Uterus (tissue), 4 donors: ENCODE measurements around the gene GTF2E1. TPM values are rescaled to one million over a fixed set of nuclear protein-coding genes. Genes with fewer than 3 reads are reported as not detected.

Source experiments
- DNase-seq, 2 donors: peaks; one replicate each; pipeline ENCODE4 v3.0.0-alpha.2; 2019 to 2020
- H3K27ac ChIP-seq, 2 donors: fragments of 200-600 bp; sonication (generic); 1 replicate in 1 of 2; 2 replicates in 1 of 2; pipeline ENCODE4 v1.5.1; 2016 to 2018
- H3K27me3 ChIP-seq, 2 donors: fragments of 200-600 bp; sonication (generic); one replicate each; pipeline ENCODE4 v1.5.1; 2018 to 2019; ENCODE audit warnings: control low read depth in 1 of 2
- H3K36me3 ChIP-seq, 2 donors: fragments of 200-600 bp; sonication (generic); one replicate each; pipeline ENCODE4 v1.5.1; 2019; ENCODE audit warnings: control low read depth in 1 of 2
- H3K4me1 ChIP-seq, 2 donors: fragments of 200-600 bp; sonication (generic); one replicate each; pipeline ENCODE4 v1.5.1; 2018 to 2019; ENCODE audit warnings: control low read depth in 1 of 2
- H3K4me3 ChIP-seq, 2 donors: fragments of 200-600 bp; sonication (generic); 1 replicate in 1 of 2; 2 replicates in 1 of 2; pipeline ENCODE4 v1.5.1; 2018 to 2019; ENCODE audit warnings: mild to moderate bottlenecking in 1 of 2
- H3K9me3 ChIP-seq, 2 donors: fragments of 200-600 bp; sonication (generic); one replicate each; pipeline ENCODE4 v1.5.1; 2019; ENCODE audit warnings: control low read depth in 1 of 2
- CTCF ChIP-seq, 4 experiments: fragments of 200-600 bp in 2 of 4; fragments of 450-650 bp in 2 of 4; sonication (generic) in 2 of 4; IDR thresholded peaks; one replicate each; pipeline ENCODE4 v1.5.1; 2016 to 2019; ENCODE audit warnings: antibody characterized with exemption in 4 of 4, mild to moderate bottlenecking in 2 of 4, moderate library complexity in 1 of 4
- POLR2A ChIP-seq, 2 donors: fragments of 450-650 bp; IDR thresholded peaks; one replicate each; pipeline ENCODE4 v1.6.1; 2016; ENCODE audit warnings: antibody characterized with exemption in 2 of 2, mild to moderate bottlenecking in 1 of 2, moderate library complexity in 1 of 2
- intact Hi-C: fragments of 100-400 bp; cut with DNase I; formaldehyde crosslinking; loops from one replicate; pipeline ENCODE4 v1.15.1; 2023; ENCODE audit warnings: low total_unique reads
- total RNA-seq, 4 donors: library from RNA; depleted of rRNA in 3 of 4; stranded (reverse); fragments of >200 nt in 3 of 4; gene quantifications; one replicate each; pipeline versions ENCODE4 v1.1.0 to v1.2.4, GENCODE V29; 2014 to 2023
- donor health status: DM: yes; HTN: yes; CAD: no.

GTF2E1 gene
- total RNA-seq, 4 donors from 2014 or later: 11.0 to 38.5 (median 16.6) TPM

- DNase-seq: no peak
- H3K4me3 ChIP-seq: no peak overlapping the region
Observed at GRCh38 chr3:120802916-120803315, 60.4 kb downstream of the GTF2E1 start.

GRCh38 chr3:120816728-120817127 lies 74.2 kb downstream of the GTF2E1 start:
- no peak overlapping the region for H3K27ac ChIP-seq
- no peak overlapping the region for H3K4me3 ChIP-seq

More at GRCh38 chr3:120802916-120803315, 60.4 kb downstream of the GTF2E1 start:
- no peak overlapping the region for H3K27ac ChIP-seq
- no peaks in the 10 kb centered on the region for H3K36me3 ChIP-seq
- intact Hi-C loops: no loop called here
- H3K27me3 ChIP-seq: no peaks in the 10 kb centered on the region
- no peaks in the 10 kb centered on the region for H3K9me3 ChIP-seq
- TF ChIP-seq POLR2A (IDR thresholded peaks at IDR 0.05) (no peak), CTCF (IDR thresholded peaks at IDR 0.05) (no peak)
- no peaks in the 10 kb centered on the region for H3K4me1 ChIP-seq

GRCh38 chr3:120820748-120821147 lies 78.2 kb downstream of the GTF2E1 start:
- Histone ChIP-seq H3K4me1 (no peaks in the 10 kb centered on the region), H3K9me3 (no peaks in the 10 kb centered on the region), H3K27me3 (no peaks in the 10 kb centered on the region), H3K27ac (no peak overlapping the region), H3K36me3 (no peaks in the 10 kb centered on the region), H3K4me3 (no peak overlapping the region)
- TF ChIP-seq POLR2A (IDR thresholded peaks at IDR 0.05) (no peak), CTCF (IDR thresholded peaks at IDR 0.05) (no peak)
- no peak for DNase-seq
- intact Hi-C loops: no loop called here

More at GRCh38 chr3:120816728-120817127, 74.2 kb downstream of the GTF2E1 start:
- no peak for DNase-seq
- Histone ChIP-seq H3K9me3 (no peaks in the 10 kb centered on the region), H3K27me3 (no peaks in the 10 kb centered on the region), H3K36me3 (no peaks in the 10 kb centered on the region), H3K4me1 (no peaks in the 10 kb centered on the region)
- TF ChIP-seq POLR2A (IDR thresholded peaks at IDR 0.05) (no peak), CTCF (IDR thresholded peaks at IDR 0.05) (no peak)
- intact Hi-C loops: no loop called here

- no peaks in the 10 kb centered on the region for H3K36me3 ChIP-seq
- no peak overlapping the region for H3K4me3 ChIP-seq
- intact Hi-C loops: no loop called here
- DNase-seq: no peak
- no peaks in the 10 kb centered on the region for H3K4me1 ChIP-seq
- no peak overlapping the region for H3K27ac ChIP-seq
- H3K27me3 ChIP-seq: no peaks in the 10 kb centered on the region
- TF ChIP-seq CTCF (IDR thresholded peaks at IDR 0.05): no peak
- TF ChIP-seq POLR2A (IDR thresholded peaks at IDR 0.05): no peak
- no peaks in the 10 kb centered on the region for H3K9me3 ChIP-seq
Observed at GRCh38 chr3:120821426-120821825, 78.9 kb downstream of the GTF2E1 start.

- no peak overlapping the region for H3K4me3 ChIP-seq
- no peaks in the 10 kb centered on the region for H3K4me1 ChIP-seq
- no peaks in the 10 kb centered on the region for H3K9me3 ChIP-seq
- H3K27ac ChIP-seq: no peak overlapping the region
- no peak for DNase-seq
- TF ChIP-seq POLR2A (IDR thresholded peaks at IDR 0.05): no peak
- TF ChIP-seq CTCF (IDR thresholded peaks at IDR 0.05): no peak
- intact Hi-C loops: no loop called here
- H3K36me3 ChIP-seq: no peaks in the 10 kb centered on the region
- no peaks in the 10 kb centered on the region for H3K27me3 ChIP-seq
Observed at GRCh38 chr3:120823156-120823555, 80.6 kb downstream of the GTF2E1 start.
